HepG2 (cell line): ENCODE measurements around the gene BBS4. TPM values are rescaled to one million over a fixed set of nuclear protein-coding genes. Genes with fewer than 3 reads are reported as not detected.

Experiments
- BORCS8-MEF2B ChIP-seq: sonication (generic); formaldehyde crosslinking; IDR thresholded peaks from 2 replicates; pipeline ENCODE4 v1.8.0; 2022; ENCODE audit warnings: mild to moderate bottlenecking, missing genetic modification reagents
- CBX5 ChIP-seq: sonication (generic); formaldehyde crosslinking; IDR thresholded peaks from 2 replicates; pipeline ENCODE4 v1.4.0; 2020; ENCODE audit warnings: missing genetic modification reagents, borderline replicate concordance
- CENPT ChIP-seq: sonication (generic); formaldehyde crosslinking; IDR thresholded peaks from 2 replicates; pipeline ENCODE4 v1.8.0; 2022; ENCODE audit warnings: low read depth, mild to moderate bottlenecking, moderate library complexity, missing genetic modification reagents
- HMG20B ChIP-seq: conservative IDR thresholded peaks from 2 replicates; pipeline ENCODE4 v1.6.1; 2016; ENCODE audit warnings: missing genetic modification reagents, missing compliant biosample characterization
- HNRNPL ChIP-seq: fragments of 200-400 bp; formaldehyde crosslinking; IDR thresholded peaks from 2 replicates; pipeline ENCODE4 v1.6.1; 2017; ENCODE audit warnings: mild to moderate bottlenecking, low read depth, low read length
- KMT2A ChIP-seq: sonication (generic); formaldehyde crosslinking; IDR thresholded peaks from 2 replicates; pipeline ENCODE4 v1.4.0; 2020; ENCODE audit warnings: missing genetic modification reagents
- MIER3 ChIP-seq: IDR thresholded peaks from 2 replicates; pipeline ENCODE4 v1.6.1; 2016; ENCODE audit warnings: missing compliant biosample characterization, borderline replicate concordance
- NCOA1 ChIP-seq: sonication (generic); formaldehyde crosslinking; IDR thresholded peaks from 2 replicates; pipeline ENCODE4 v1.9.0; 2021; ENCODE audit warnings: missing genetic modification reagents
- NFRKB ChIP-seq: fragments of 450-650 bp; IDR thresholded peaks from 2 replicates; pipeline ENCODE4 v1.6.1; 2017
- NFYB ChIP-seq: sonication (generic); formaldehyde crosslinking; IDR thresholded peaks from 2 replicates; pipeline ENCODE4 v1.4.0; 2020; ENCODE audit warnings: missing genetic modification reagents
- NR3C1 ChIP-seq: sonication (generic); formaldehyde crosslinking; IDR thresholded peaks from 2 replicates; pipeline ENCODE4 v1.4.0; 2020; ENCODE audit warnings: missing genetic modification reagents
- POLR2AphosphoS5 ChIP-seq: IDR thresholded peaks from 2 replicates; pipeline ENCODE4 v1.6.1; 2012; ENCODE audit warnings: low read depth, low read length
- RORA ChIP-seq: sonication (generic); formaldehyde crosslinking; IDR thresholded peaks from 2 replicates; pipeline ENCODE4 v1.5.0; 2020; ENCODE audit warnings: mild to moderate bottlenecking, missing genetic modification reagents, moderate library complexity
- SMARCE1 ChIP-seq: fragments of 450-650 bp; IDR thresholded peaks from 2 replicates; pipeline ENCODE4 v1.6.1; 2017; ENCODE audit warnings: borderline replicate concordance
- SUZ12 ChIP-seq: fragments of 150-350 bp; IDR thresholded peaks from 2 replicates; pipeline ENCODE4 v1.6.1; 2014; ENCODE audit warnings: low read depth, low read length
- TARDBP ChIP-seq: sonication (generic); formaldehyde crosslinking; IDR thresholded peaks from 2 replicates; pipeline ENCODE4 v1.8.0; 2022; ENCODE audit warnings: mild to moderate bottlenecking, missing genetic modification reagents
- YEATS2 ChIP-seq: sonication (generic); formaldehyde crosslinking; IDR thresholded peaks from 2 replicates; pipeline ENCODE4 v1.4.0; 2020; ENCODE audit warnings: missing genetic modification reagents, borderline replicate concordance
- ZFP36L1 ChIP-seq: sonication (generic); formaldehyde crosslinking; IDR thresholded peaks from 2 replicates; pipeline ENCODE4 v1.8.0; 2022; ENCODE audit warnings: mild to moderate bottlenecking, missing genetic modification reagents, moderate library complexity
- ZKSCAN1 ChIP-seq: fragments of 150-350 bp; IDR thresholded peaks from 2 replicates; pipeline ENCODE4 v1.6.1; 2014; ENCODE audit warnings: low read length
- ZNF280B ChIP-seq: sonication (generic); formaldehyde crosslinking; IDR thresholded peaks from 2 replicates; pipeline ENCODE4 v1.5.0; 2020; ENCODE audit warnings: missing genetic modification reagents, mild to moderate bottlenecking, borderline replicate concordance
- ZNF33B ChIP-seq: sonication (generic); formaldehyde crosslinking; IDR thresholded peaks from 2 replicates; pipeline ENCODE4 v1.5.1; 2020; ENCODE audit warnings: mild to moderate bottlenecking, missing genetic modification reagents
- ZNF501 ChIP-seq: sonication (generic); formaldehyde crosslinking; IDR thresholded peaks from 2 replicates; pipeline ENCODE4 v1.5.1; 2020; ENCODE audit warnings: mild to moderate bottlenecking, moderate library complexity, missing genetic modification reagents
- ZNF552 ChIP-seq: sonication (generic); formaldehyde crosslinking; IDR thresholded peaks from 2 replicates; pipeline ENCODE4 v1.9.0; 2022; ENCODE audit warnings: missing genetic modification reagents, mild to moderate bottlenecking, borderline replicate concordance
- ZNF619 ChIP-seq: sonication (generic); formaldehyde crosslinking; IDR thresholded peaks from 2 replicates; pipeline ENCODE4 v1.4.0; 2020; ENCODE audit warnings: mild to moderate bottlenecking, missing genetic modification reagents
- ZNF660 ChIP-seq: sonication (generic); formaldehyde crosslinking; IDR thresholded peaks from 2 replicates; pipeline ENCODE4 v1.5.1; 2020; ENCODE audit warnings: mild to moderate bottlenecking, low read depth, missing genetic modification reagents, borderline replicate concordance
- ZNF737 ChIP-seq: sonication (generic); formaldehyde crosslinking; IDR thresholded peaks from 2 replicates; pipeline ENCODE4 v1.5.0; 2020; ENCODE audit warnings: missing genetic modification reagents, mild to moderate bottlenecking, borderline replicate concordance
- ZNF773 ChIP-seq: sonication (generic); formaldehyde crosslinking; IDR thresholded peaks from 2 replicates; pipeline ENCODE4 v1.4.0; 2020; ENCODE audit warnings: missing genetic modification reagents, borderline replicate concordance
- ZNF792 ChIP-seq: IDR thresholded peaks from 2 replicates; pipeline ENCODE4 v1.6.1; 2016
- polyA plus RNA-seq, 8 experiments: library from polyadenylated mRNA; depleted of rRNA in 3 of 8; stranded (reverse) in 7 of 8; unstranded in 1 of 8; fragments of >200 nt; fragmentation: Illumina TruSeq in 4 of 8; extraction: Trizol in 4 of 8; gene quantifications; 2 replicates each; pipeline versions ENCODE4 v1.2.1 to v1.2.3, GENCODE V29; 2011 to 2016; ENCODE audit warnings: low read depth in 4 of 8, missing spikeins in 1 of 8, mixed read lengths in 1 of 8; ENCODE audit not compliant: insufficient read depth in 1 of 8
- total RNA-seq, 5 experiments: library from RNA; depleted of rRNA; stranded (reverse); fragments of >200 nt; fragmentation: Illumina TruSeq; extraction: Trizol; gene quantifications; 2 replicates each; pipeline ENCODE4 v1.2.3, GENCODE V29; 2016; ENCODE audit warnings: low read depth in 1 of 5
- TF ChIP-seq, protein P1 (sequence below): IDR thresholded peaks from 2 replicates; pipeline ENCODE4 v1.6.1; 2016; ENCODE audit warnings: missing compliant biosample characterization, missing genetic modification reagents, borderline replicate concordance
- TF ChIP-seq, protein P2 (sequence below): sonication (generic); formaldehyde crosslinking; IDR thresholded peaks from 2 replicates; pipeline ENCODE4 v1.5.1; 2020; ENCODE audit warnings: missing genetic modification reagents, mild to moderate bottlenecking, borderline replicate concordance

Gene BBS4
- total and polyA plus RNA-seq, 2 of the 13 experiments (the other 11 are each of a cell fraction or from before 2014, with no cell fraction given): 16.0 to 21.3 TPM

- TF ChIP-seq, protein P1, sequence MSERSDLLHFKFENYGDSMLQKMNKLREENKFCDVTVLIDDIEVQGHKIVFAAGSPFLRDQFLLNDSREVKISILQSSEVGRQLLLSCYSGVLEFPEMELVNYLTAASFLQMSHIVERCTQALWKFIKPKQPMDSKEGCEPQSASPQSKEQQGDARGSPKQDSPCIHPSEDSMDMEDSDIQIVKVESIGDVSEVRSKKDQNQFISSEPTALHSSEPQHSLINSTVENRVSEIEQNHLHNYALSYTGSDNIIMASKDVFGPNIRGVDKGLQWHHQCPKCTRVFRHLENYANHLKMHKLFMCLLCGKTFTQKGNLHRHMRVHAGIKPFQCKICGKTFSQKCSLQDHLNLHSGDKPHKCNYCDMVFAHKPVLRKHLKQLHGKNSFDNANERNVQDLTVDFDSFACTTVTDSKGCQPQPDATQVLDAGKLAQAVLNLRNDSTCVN (CRISPR knock-in tag): no peak
- TF ChIP-seq ZNF501 (CRISPR knock-in tag): peak; percentile 88
- no peak for TF ChIP-seq BORCS8-MEF2B (CRISPR knock-in tag)
- TF ChIP-seq YEATS2 (CRISPR knock-in tag): no peak
- TF ChIP-seq SMARCE1: no peak
- TF ChIP-seq HNRNPL: 0 out of 2 replicates have a peak, but pooled peaks have one; percentile 26
- TF ChIP-seq ZNF619 (CRISPR knock-in tag): no peak
- no peak for TF ChIP-seq ZNF773 (CRISPR knock-in tag)
- TF ChIP-seq NCOA1 (CRISPR knock-in tag): no peak
- no peak for TF ChIP-seq ZNF660 (CRISPR knock-in tag)
- no peak for TF ChIP-seq ZKSCAN1
- TF ChIP-seq ZNF792: no peak; the same call in none of the 2 replicates
- TF ChIP-seq, protein P2, sequence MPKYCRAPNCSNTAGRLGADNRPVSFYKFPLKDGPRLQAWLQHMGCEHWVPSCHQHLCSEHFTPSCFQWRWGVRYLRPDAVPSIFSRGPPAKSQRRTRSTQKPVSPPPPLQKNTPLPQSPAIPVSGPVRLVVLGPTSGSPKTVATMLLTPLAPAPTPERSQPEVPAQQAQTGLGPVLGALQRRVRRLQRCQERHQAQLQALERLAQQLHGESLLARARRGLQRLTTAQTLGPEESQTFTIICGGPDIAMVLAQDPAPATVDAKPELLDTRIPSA (CRISPR knock-in tag): 0 out of 2 replicates have a peak, but pooled peaks have one; percentile 24
- 0 out of 2 replicates have a peak, but pooled peaks have one; percentile 42 for TF ChIP-seq NFRKB
- TF ChIP-seq HMG20B (CRISPR knock-in tag): no peak
- no peak for TF ChIP-seq RORA (CRISPR knock-in tag)
- TF ChIP-seq KMT2A (CRISPR knock-in tag): peak; percentile 66; the same call in 1 of the 2 replicates
- no peak for TF ChIP-seq ZNF33B (CRISPR knock-in tag)
- TF ChIP-seq NR3C1 (CRISPR knock-in tag): no peak
- TF ChIP-seq SUZ12: no peak
- TF ChIP-seq ZNF280B: peak; percentile 36; the same call in 1 of the 2 replicates
- TF ChIP-seq ZNF552 (CRISPR knock-in tag): no peak
- peak; percentile 30; the same call in 1 of the 2 replicates for TF ChIP-seq MIER3 (CRISPR knock-in tag)
- no peak for TF ChIP-seq ZNF737 (CRISPR knock-in tag)
- 0 out of 2 replicates have a peak, but pooled peaks have one; percentile 22 for TF ChIP-seq TARDBP (CRISPR knock-in tag)
- no peak for TF ChIP-seq CENPT (CRISPR knock-in tag)
- TF ChIP-seq POLR2AphosphoS5: peak; percentile 94
- 0 out of 2 replicates have a peak, but pooled peaks have one; percentile 73 for TF ChIP-seq ZFP36L1 (CRISPR knock-in tag)
- TF ChIP-seq CBX5 (CRISPR knock-in tag): peak; percentile 35; the same call in 1 of the 2 replicates
- no peak for TF ChIP-seq NFYB
These were observed at the start of gene BBS4, which contains the start of gene HIGD2B (continued) for GRCh38 chr15:72685925-72686794.
